GM13976 (cell line): ENCODE data around the gene MYB.
"Not testable (repeated sequence)": the region's sequence is repeated elsewhere in the genome, so short reads cannot be mapped to it uniquely, and the experiment has no call there.

Source experiments
- DNase-seq: peaks from one replicate; pipeline ENCODE4 v3.0.0; 2012; ENCODE audit warnings: low spot score
- CTCF ChIP-seq: IDR thresholded peaks from 2 replicates; pipeline ENCODE4 v1.5.1; 2012; ENCODE audit warnings: borderline replicate concordance, mild to moderate bottlenecking; ENCODE audit not compliant: insufficient read depth; ENCODE audit errors: extremely low read depth, missing control alignments, control extremely low read depth
- in situ Hi-C: fragments of 300-500 bp; cut with MboI; formaldehyde crosslinking; loops from one replicate; pipeline ENCODE4 v1.12.0; 2022; ENCODE audit warnings: low sequenced_read_pairs, mixed read lengths, inconsistent platforms; ENCODE audit not compliant: unreplicated experiment

Gene MYB

GRCh38 chr6:135180542-135181332, at the start of gene MYB:
MYB (plus strand) TSS chr6:135181308; CDS start chr6:135181514, 206 bp downstream.
- TF ChIP-seq CTCF = no peak
- in situ Hi-C loops = loop anchor here (25.0 kb wide), 1 partner anchor 257 kb away; no protein-coding TSS in a partner anchor
- DNase-seq = peak; percentile 87

- in situ Hi-C loops = no loop called here
- DNase-seq = no peak
- TF ChIP-seq CTCF = no peak
Observed at GRCh38 chr6:135132776-135133175, 48.3 kb upstream of the MYB start.

DNA sequence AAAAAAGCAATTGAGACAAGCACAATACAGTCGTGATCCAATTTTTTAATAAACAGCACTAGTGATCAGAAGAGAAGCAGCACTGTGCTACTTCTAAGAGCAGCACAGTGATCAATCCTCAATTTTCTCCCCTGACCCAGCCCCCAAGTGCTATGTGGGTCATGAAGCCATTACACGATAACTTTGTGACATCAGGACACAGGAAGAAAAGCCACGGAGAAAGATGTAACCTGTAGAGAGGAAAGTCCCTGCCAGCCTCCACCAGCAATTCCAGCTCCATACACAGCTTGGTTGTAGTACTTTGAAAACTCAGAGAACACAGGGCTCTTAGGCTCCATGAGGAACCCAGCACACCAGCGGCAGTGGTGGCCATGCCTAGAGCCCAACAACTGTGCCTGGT, 45.3 kb upstream of the MYB start:
- in situ Hi-C loops = no loop called here
- TF ChIP-seq CTCF = no peak
- no peak for DNase-seq

- no peak for DNase-seq
- no peak for TF ChIP-seq CTCF
- in situ Hi-C loops = no loop called here
Observed at GRCh38 chr6:135137826-135138225, 43.3 kb upstream of the MYB start.

DNA sequence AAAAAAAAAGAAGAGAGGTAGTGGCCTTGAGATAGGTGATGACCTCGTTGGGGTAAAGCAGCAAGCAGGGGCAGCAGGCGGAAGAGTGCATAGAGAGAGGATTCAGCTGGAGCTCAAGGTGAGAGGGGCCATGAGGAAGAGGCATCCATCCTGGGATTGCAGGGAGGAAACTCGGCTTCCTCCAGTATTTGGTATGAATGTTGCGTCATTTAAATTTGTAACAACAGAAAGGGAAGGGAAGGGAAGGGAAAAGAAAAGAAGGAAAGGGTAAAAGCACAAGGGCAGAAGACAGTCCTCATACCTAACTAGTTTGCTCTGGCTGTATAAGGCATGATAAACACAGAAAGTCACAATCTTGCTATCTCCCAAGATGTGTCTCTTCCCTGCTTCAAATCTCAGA, 39.9 kb upstream of the MYB start:
- in situ Hi-C loops = no loop called here
- no peak for TF ChIP-seq CTCF

GRCh38 chr6:135141728-135142127, 39.4 kb upstream of the MYB start:
- in situ Hi-C loops = no loop called here
- TF ChIP-seq CTCF = no peak
- no peak for DNase-seq

More for the DNA sequence above, 39.9 kb upstream of the MYB start:
- no peak for DNase-seq

GRCh38 chr6:135142232-135142631, 38.9 kb upstream of the MYB start:
- in situ Hi-C loops = not testable (repeated sequence)

More at GRCh38 chr6:135142232-135142631, 38.9 kb upstream of the MYB start:
- not testable (repeated sequence) for DNase-seq
